ENCODE data around the gene PIGP.

The PIGP gene

GRCh38 chr21:37043818-37044217 is 29.1 kb downstream of the PIGP start:
- H3K9ac ChIP-seq (ENCODE audit: low read length): no peak overlapping the region

GRCh38 chr21:37041706-37042271 is 31.1 kb downstream of the PIGP start:
- no peaks in the 10 kb centered on the region for H3K9me3 ChIP-seq (ENCODE audit: insufficient read depth, low read length)
- H3K9ac ChIP-seq (ENCODE audit: low read length): no peak overlapping the region
- no peaks in the 10 kb centered on the region for H3K79me2 ChIP-seq (ENCODE audit: low read length)
- no peaks in the 10 kb centered on the region for H3K4me1 ChIP-seq (ENCODE audit: low read length)
- no peak overlapping the region for H3K4me2 ChIP-seq (ENCODE audit: low read length)
- no peaks in the 10 kb centered on the region for H4K20me1 ChIP-seq (ENCODE audit: insufficient read depth, low read length)
- no peak for TF ChIP-seq EZH2phosphoT487 (IDR thresholded peaks at IDR 0.05; ENCODE audit: low read depth)
- TF ChIP-seq CTCF (IDR thresholded peaks at IDR 0.05; ENCODE audit: low read depth, low read length): no peak
- H3K36me3 ChIP-seq (replicated peaks; ENCODE audit: low read depth, low read length): no peaks in the 10 kb centered on the region
- H2AFZ ChIP-seq (ENCODE audit: low read depth, low read length): no peak overlapping the region
- no peak overlapping the region for H3K27ac ChIP-seq (ENCODE audit: low read length)
- H3K4me3 ChIP-seq (ENCODE audit: low read length): no peak overlapping the region
- no peaks in the 10 kb centered on the region for H3K27me3 ChIP-seq (ENCODE audit: low read depth, low read length)

More at GRCh38 chr21:37043818-37044217, 29.1 kb downstream of the PIGP start:
- TF ChIP-seq CTCF (IDR thresholded peaks at IDR 0.05; ENCODE audit: low read depth, low read length) (no peak), EZH2phosphoT487 (IDR thresholded peaks at IDR 0.05; ENCODE audit: low read depth) (no peak)
- H3K9me3 ChIP-seq (ENCODE audit: insufficient read depth, low read length): no peaks in the 10 kb centered on the region
- no peak overlapping the region for H2AFZ ChIP-seq (ENCODE audit: low read depth, low read length)
- H3K27me3 ChIP-seq (ENCODE audit: low read depth, low read length): no peaks in the 10 kb centered on the region
- no peak overlapping the region for H3K4me2 ChIP-seq (ENCODE audit: low read length)
- no peaks in the 10 kb centered on the region for H4K20me1 ChIP-seq (ENCODE audit: insufficient read depth, low read length)
- no peaks in the 10 kb centered on the region for H3K36me3 ChIP-seq (replicated peaks; ENCODE audit: low read depth, low read length)
- no peak overlapping the region for H3K4me3 ChIP-seq (ENCODE audit: low read length)
- H3K79me2 ChIP-seq (ENCODE audit: low read length): no peaks in the 10 kb centered on the region
- H3K4me1 ChIP-seq (ENCODE audit: low read length): no peaks in the 10 kb centered on the region
- no peak overlapping the region for H3K27ac ChIP-seq (ENCODE audit: low read length)

- Histone ChIP-seq H3K79me2 (ENCODE audit: low read length) (no peaks in the 10 kb centered on the region), H3K4me2 (ENCODE audit: low read length) (no peak overlapping the region), H3K9ac (ENCODE audit: low read length) (no peak overlapping the region), H3K36me3 (replicated peaks; ENCODE audit: low read depth, low read length) (no peaks in the 10 kb centered on the region), H3K4me3 (ENCODE audit: low read length) (no peak overlapping the region), H2AFZ (ENCODE audit: low read depth, low read length) (no peak overlapping the region), H4K20me1 (ENCODE audit: insufficient read depth, low read length) (no peaks in the 10 kb centered on the region), H3K27ac (ENCODE audit: low read length) (no peak overlapping the region), H3K9me3 (ENCODE audit: insufficient read depth, low read length) (no peaks in the 10 kb centered on the region), H3K27me3 (ENCODE audit: low read depth, low read length) (no peaks in the 10 kb centered on the region), H3K4me1 (ENCODE audit: low read length) (no peaks in the 10 kb centered on the region)
- TF ChIP-seq CTCF (IDR thresholded peaks at IDR 0.05; ENCODE audit: low read depth, low read length): no peak
- no peak for TF ChIP-seq EZH2phosphoT487 (IDR thresholded peaks at IDR 0.05; ENCODE audit: low read depth)
Observed at GRCh38 chr21:37040212-37040611, 32.7 kb downstream of the PIGP start.

GRCh38 chr21:37039411-37040075 is 33.3 kb downstream of the PIGP start:
- Histone ChIP-seq H3K27ac (ENCODE audit: low read length) (no peak overlapping the region), H3K27me3 (ENCODE audit: low read depth, low read length) (no peaks in the 10 kb centered on the region), H3K9me3 (ENCODE audit: insufficient read depth, low read length) (no peaks in the 10 kb centered on the region), H3K9ac (ENCODE audit: low read length) (no peak overlapping the region), H3K4me2 (ENCODE audit: low read length) (no peak overlapping the region), H3K4me1 (ENCODE audit: low read length) (no peaks in the 10 kb centered on the region), H3K36me3 (replicated peaks; ENCODE audit: low read depth, low read length) (no peaks in the 10 kb centered on the region), H3K79me2 (ENCODE audit: low read length) (no peaks in the 10 kb centered on the region), H4K20me1 (ENCODE audit: insufficient read depth, low read length) (no peaks in the 10 kb centered on the region), H2AFZ (ENCODE audit: low read depth, low read length) (no peak overlapping the region), H3K4me3 (ENCODE audit: low read length) (no peak overlapping the region)
- TF ChIP-seq CTCF (IDR thresholded peaks at IDR 0.05; ENCODE audit: low read depth, low read length) (no peak), EZH2phosphoT487 (IDR thresholded peaks at IDR 0.05; ENCODE audit: low read depth) (no peak)
